Measurements from ENCODE around the gene ANO7.

The ANO7 gene

DNA sequence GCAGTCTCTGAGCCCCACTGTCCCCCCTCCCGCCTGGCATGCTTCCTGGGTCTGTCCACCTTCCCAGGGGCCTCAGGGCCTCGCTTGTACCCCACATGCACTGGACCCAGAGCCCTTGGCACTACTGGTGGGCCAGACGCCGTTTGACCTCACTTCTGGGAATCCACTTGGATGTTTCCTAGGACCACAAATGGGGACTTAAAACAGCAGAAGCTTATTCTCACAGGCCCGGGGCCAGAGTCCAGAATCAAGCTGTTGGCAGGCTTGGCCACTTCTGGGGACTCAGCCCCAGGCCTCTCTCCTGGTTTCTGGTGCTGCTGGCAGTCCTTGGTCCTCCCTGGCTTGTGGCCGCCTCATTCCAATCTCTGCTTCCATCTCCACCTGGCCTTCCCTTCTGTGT is 19.6 kb downstream of the ANO7 start:
- no peak for DNase-seq (ENCODE audit: low read depth)

DNA sequence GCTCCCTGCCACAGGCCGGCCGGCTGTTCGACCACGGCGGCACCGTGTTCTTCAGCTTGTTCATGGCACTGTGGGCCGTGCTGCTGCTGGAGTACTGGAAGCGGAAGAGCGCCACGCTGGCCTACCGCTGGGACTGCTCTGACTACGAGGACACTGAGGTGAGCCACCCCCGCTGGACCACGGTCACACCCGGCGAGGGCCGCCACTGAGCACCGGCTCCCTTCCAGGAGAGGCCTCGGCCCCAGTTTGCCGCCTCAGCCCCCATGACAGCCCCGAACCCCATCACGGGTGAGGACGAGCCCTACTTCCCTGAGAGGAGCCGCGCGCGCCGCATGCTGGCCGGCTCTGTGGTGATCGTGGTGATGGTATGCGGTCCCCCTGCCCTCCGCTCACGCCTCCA is 20.8 kb downstream of the ANO7 start:
- DNase-seq (ENCODE audit: low read depth) = no peak

DNA sequence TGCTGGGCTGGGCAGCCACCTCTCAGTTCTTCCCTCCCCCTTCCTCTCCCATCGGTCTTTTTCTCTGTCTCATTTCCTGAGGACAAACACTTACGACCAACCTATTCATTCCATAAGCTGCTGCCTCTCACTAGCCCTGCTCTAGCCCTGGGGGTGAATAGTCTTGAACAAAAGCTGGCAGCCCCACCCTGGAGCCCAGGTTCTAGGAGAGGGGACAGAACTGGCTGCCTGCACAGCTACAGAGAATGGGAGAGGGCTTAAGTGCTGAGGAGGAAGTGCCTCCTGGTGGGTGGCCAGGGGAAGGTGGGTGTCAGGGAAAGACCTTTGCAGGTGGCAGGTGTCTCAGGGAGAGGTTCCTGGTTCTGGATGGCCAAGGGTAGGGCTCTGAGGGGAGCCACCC is 22.8 kb downstream of the ANO7 start:
- no peak for DNase-seq (ENCODE audit: low read depth)

DNA sequence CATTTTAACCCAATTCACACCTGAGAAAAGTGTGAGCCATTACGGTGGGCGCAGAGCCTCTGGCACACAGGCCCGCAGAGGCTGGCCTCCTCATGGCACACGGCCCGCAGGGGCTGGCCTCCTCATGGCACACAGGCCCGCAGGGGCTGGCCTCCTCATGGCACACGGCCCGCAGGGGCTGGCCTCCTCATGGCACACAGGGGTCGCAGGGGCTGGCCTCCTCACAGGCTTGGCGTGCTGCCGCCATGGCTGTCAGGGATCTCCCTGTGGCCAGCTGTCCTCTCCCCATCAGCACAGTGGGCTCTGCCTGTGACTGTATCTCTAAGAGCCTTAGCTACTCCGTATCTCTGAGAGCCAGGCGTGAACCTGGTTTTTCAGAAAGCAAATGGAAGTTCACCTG is 24.6 kb downstream of the ANO7 start:
- DNase-seq (ENCODE audit: low read depth) = no peak

DNA sequence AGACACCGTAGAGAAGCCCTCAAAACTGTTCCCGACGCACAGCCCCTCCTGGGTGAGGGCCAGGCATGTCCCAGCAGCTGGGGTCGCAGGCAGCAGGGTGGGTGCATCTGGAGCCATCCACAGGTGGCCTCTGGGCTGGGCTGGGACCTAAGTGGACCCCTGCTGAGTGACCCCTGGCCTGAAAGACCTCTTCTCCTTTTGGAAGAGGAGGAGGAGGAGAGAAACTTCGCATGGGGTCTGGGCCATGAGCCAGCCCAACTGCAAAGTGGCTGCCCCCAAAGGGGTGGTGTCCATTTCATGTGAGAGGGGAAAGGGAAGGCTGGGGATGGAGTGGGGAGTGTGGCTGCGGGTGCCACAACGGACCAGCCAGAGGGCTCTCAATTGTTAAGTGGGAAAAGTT is 25.1 kb downstream of the ANO7 start:
- no peak for DNase-seq (ENCODE audit: low read depth)

DNA sequence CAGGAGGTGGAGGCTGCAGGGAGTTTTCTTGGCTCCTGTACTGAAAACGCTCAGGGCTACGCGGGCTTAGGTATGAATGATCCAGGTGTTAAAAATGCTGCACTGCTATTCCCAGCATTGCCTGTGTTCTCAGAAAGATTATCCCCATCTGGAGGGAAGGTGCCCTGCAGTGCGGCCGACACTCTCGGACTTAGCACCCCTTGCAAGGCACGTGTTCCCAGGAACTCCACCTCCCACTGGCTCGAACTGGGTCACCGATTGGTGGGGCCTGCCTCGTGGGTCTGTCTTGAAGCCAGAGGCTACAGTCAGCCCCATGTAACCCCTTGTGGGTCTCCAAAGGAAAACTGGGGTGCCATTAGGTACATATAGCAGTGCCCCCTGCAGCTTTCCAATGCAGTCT is 25.7 kb downstream of the ANO7 start:
- DNase-seq (ENCODE audit: low read depth) = no peak

DNA sequence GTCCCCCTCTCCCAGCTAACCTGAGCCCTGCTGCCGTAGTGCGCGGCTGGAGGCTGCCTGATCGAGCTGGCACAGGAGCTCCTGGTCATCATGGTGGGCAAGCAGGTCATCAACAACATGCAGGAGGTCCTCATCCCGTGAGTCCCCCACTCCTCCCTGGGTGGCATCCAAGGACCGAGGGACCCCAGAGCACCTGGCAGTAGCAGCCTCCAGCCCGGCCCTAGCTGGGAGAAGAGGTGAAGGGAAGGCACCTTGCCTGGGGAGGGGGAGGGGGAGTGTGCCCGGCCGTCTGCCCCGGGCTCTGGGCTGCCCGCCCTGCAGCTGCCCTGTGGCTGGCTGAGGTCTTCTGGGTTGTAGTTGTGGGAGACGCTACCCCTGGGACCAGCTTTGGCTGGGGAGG is 26.3 kb downstream of the ANO7 start:
- DNase-seq (ENCODE audit: low read depth) = no peak

DNA sequence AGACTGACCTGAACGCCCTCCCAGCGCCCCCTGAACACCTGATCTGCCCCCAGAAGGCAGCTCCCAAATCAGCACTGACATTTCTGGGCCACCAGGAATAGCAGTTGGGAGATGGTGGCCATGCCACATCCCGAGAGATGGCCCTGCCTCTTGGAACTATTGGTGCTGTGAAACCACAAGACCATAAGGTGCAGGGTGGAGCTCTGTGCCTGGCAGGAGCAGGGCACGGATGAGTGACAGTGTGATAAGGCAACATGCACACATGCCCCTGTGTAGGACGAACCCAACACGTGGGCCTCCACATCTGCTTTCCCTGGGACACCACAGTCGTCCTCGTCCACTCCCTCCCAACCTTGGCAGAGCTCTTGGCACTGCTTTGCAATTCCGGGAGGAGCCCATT is 26.9 kb downstream of the ANO7 start:
- no peak for DNase-seq (ENCODE audit: low read depth)

DNA sequence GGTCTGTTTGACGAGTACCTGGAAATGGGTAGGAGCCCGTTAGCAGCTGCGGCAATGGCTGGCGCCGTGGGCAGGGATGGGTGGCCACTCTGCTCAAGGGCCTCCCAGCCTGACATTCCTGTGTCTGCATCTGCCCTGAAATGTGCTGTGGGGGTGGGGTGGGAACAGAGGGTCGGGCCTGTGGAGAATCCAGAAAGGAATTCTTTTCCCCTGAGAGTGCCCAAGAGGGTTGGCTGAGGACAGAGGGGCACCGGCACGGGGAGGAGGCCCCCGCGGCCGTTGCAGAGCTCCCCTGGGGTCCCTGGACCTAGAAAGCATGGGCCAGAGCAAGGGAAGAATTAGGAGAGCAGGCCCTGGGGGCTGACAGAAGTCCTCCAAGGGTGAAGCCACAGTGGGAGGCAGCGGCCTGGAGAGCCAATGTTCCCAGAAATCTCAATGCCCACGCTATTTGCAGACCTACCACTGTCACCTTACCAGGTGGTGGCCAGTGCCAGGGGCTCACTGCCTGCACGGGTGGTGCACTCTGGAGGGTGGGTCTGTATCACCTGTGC is 27.8 kb downstream of the ANO7 start:
- no peak for DNase-seq (ENCODE audit: low read depth)

DNA sequence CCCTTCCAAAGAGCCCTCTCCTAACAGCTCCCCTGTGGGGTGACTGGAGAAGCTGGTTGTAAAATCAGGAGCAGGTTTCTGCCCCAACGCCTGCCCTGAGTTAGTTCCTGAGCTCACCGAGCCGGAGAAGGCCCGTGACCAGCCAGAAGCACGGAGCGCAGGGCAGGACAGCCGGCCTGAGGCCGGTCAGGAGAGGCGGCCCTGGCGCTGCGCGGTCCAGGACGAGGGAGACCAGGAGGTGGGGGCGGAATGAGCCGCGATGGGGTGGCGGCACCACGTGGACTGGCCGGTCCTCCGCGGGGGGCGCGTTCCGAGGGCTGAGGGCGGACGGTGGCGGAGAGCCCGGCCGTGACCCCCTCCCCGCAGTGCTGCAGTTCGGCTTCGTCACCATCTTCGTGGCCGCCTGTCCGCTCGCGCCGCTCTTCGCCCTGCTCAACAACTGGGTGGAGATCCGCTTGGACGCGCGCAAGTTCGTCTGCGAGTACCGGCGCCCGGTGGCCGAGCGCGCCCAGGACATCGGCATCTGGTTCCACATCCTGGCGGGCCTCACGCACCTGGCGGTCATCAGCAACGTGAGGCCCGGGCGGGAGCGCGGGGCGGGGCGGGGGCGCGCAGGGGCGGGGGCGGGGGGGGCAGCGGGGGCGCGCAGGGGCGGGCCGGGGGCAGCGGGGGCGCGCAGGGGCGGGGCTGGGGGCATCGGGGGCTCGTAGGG is 29.0 kb downstream of the ANO7 start:
- no peak for DNase-seq (ENCODE audit: low read depth)

DNA sequence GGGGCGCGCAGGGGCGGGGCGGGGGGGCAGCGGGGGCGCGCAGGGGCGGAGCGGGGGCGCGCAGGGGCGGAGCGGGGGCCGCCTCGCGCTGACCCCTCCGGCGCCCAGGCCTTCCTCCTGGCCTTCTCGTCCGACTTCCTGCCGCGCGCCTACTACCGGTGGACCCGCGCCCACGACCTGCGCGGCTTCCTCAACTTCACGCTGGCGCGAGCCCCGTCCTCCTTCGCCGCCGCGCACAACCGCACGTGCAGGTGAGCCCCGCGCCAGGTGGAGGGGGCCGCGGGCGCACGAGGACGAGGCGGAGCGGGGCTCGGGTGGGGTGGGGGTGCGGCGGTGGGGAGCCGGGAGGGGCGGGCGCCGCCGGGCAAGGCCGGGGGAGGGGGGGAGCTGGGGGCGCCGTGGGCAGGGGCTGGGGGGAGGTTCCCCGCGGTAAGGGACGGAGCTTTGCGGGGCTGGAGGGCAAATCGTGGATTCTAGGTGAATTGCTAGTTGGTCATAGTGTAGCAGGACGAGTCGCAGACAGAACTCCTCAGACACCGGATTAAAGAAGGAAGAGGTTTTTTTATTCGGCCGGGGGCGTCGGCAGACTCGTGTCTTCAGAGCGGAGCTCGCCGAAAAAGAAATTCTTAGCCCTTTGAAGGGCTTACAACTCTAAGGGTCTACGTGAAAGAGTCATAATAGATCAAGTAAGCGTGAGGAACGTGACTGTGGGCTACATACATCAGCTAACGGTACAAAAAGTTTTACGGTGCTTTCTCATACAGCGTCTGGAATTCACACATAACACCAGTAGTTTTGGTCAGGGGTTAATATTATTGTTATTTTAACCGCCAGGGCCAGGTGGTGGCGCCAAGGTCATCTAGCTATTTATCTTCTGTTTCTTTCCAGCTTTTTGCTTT is 29.9 kb downstream of the ANO7 start:
- DNase-seq (ENCODE audit: low read depth) = no peak

DNA sequence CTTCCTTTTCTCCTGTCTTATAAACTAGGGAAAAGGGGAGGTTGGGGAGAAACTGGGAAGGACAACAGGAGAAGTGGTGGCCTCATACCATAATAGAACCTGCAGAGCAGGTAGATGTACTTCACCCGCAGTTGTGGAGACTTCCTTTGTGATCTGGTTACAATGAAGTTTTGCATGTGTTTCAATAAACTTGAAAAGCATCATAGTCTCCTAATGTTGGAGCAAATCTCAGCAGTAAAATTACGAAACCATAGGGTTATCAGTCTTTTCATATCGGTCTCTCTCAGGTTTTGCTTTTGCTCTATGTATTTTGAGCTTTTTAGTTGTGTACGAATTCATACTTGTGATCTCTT is 30.5 kb downstream of the ANO7 start:
- DNase-seq (ENCODE audit: low read depth) = no peak

DNA sequence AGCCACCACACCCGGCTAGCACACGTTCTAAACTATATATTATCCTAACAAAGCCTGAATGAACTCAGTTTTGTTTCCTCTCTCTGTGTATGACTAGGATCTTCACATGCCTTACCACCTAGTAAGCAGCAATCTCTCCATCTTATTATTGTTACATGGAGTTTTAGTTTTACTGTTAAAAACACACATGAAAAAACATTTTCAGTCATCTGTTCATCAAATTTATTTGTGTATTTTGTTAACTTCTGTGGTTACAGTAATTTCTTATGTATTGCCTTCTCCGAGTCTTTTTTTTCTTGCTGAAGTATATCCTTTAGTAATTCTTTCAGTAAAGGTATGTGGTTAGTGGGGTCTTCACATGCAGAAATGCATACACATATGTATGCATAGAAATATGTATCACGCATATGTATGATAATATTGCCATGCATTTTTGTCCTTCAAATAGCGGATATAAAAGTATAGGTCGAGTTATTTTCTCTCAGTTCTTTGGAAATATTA is 31.4 kb downstream of the ANO7 start:
- no peak for DNase-seq (ENCODE audit: low read depth)

DNA sequence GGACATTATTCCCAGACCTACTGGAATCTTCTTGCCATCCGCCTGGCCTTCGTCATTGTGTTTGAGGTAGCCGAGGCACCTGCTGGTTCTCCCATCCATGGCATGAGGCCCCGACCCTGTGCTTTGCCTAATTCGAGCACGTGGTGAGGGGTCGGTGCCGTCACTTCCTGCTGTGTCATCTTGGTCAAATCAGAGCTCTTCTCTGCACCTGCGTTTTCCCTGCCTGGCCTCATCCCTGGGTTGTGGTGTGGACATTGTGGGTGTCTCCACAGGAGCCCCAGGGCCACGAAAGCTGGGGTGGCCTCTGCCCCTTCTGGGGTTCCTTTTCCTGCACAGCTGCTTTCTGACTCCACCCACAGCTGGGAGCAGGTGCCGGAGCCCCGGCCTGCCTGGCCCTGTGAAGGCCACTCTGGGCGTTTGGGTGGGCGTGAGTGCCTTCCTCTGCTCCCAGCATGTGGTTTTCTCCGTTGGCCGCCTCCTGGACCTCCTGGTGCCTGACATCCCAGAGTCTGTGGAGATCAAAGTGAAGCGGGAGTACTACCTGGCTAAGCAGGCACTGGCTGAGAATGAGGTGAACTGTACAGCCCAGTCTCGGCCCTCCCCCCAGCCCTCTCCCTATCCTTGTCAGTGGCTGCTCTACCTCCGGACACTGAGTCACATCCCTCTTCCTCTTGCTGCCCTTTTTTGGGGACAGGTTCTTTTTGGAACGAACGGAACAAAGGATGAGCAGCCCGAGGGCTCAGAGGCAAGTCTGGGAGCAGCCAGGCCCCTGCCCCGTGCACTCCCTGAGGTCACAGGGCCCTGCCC is 34.9 kb downstream of the ANO7 start:
- no peak for DNase-seq (ENCODE audit: low read depth)

DNA sequence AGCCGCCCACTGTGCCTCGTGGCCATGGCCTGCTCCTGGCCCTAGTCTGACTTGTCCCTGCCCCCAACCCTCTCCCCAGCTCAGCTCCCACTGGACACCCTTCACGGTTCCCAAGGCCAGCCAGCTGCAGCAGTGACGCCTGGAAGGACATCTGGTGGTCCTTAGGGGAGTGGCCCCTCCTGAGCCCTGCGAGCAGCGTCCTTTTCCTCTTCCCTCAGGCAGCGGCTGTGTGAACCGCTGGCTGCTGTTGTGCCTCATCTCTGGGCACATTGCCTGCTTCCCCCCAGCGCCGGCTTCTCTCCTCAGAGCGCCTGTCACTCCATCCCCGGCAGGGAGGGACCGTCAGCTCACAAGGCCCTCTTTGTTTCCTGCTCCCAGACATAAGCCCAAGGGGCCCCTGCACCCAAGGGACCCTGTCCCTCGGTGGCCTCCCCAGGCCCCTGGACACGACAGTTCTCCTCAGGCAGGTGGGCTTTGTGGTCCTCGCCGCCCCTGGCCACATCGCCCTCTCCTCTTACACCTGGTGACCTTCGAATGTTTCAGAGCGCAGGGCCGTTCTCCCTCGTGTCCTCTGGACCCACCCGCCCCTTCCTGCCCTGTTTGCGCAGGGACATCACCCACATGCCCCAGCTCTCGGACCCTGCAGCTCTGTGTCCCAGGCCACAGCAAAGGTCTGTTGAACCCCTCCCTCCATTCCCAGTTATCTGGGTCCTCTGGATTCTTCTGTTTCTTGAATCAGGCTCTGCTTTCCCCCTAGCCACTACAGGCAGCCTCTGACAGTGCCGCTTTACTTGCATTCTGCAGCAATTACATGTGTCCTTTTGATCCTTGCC is 35.8 kb downstream of the ANO7 start:
- DNase-seq (ENCODE audit: low read depth) = no peak

DNA sequence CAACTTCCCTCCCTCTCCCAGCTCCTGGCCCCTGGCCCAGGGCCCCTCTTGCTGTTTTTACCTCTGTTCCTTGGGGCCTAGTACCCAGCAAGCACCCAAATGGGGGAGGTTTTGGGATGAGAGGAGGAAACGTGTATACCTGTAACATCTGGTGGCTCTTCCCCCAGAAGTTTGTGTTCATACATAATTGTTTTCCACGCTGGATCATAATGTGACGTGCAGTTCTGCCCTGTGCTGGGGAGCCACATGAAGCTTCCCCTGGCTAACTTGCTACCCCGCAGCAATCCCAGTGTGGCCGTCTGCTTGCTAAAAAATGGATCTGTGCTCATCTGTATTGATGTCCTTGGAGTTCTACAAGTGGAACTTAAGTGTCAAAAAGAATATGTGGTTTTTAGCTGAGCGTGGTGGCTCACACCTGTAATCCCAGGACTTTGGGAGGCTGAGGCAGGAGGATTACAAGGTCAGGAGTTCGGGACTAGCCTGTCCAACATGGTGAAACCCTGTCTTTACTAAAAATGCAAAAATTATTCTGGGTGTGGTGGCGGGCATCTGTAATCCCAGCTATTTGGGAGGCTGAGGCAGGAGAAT is 36.5 kb downstream of the ANO7 start:
- no peak for DNase-seq (ENCODE audit: low read depth)

DNA sequence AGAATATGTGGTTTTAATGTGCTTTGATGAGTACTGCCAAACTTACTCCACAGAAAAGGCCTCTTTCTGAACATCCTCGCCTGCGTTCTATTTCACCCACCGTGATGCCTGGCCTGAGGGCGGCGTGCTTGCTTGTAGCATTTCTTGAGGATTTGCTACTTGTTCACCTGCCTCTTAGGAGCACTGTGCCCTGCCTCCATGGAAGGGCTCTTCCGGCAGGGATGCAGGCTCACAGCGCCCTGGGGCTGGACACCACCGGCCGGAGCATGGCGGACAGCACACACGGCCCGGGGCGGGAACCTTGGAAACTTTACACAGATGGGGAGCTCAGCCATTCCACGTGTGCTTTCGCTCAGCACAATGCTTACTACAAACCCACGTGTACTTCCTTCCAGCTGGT is 37.1 kb downstream of the ANO7 start:
- no peak for DNase-seq (ENCODE audit: low read depth)

DNA sequence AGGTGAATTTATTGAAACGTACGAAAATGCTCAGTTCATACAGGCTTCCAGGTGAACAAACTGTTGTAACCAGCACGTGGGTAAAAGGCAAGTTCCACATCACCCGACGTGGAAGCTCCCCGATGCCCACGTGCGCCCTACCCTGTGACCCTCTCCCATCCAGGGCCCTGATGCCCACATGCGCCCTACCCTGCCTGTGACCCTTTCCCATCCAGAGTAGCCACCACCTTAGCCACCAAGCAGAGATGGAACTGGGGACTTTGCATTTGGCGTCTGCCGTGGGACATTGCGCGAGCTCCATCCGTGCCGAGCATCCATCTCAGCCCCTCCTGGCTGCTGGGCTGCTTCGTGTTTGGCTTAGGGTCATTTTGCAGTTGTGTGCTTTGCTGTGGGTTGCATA is 37.5 kb downstream of the ANO7 start:
- no peak for DNase-seq (ENCODE audit: low read depth)

DNA sequence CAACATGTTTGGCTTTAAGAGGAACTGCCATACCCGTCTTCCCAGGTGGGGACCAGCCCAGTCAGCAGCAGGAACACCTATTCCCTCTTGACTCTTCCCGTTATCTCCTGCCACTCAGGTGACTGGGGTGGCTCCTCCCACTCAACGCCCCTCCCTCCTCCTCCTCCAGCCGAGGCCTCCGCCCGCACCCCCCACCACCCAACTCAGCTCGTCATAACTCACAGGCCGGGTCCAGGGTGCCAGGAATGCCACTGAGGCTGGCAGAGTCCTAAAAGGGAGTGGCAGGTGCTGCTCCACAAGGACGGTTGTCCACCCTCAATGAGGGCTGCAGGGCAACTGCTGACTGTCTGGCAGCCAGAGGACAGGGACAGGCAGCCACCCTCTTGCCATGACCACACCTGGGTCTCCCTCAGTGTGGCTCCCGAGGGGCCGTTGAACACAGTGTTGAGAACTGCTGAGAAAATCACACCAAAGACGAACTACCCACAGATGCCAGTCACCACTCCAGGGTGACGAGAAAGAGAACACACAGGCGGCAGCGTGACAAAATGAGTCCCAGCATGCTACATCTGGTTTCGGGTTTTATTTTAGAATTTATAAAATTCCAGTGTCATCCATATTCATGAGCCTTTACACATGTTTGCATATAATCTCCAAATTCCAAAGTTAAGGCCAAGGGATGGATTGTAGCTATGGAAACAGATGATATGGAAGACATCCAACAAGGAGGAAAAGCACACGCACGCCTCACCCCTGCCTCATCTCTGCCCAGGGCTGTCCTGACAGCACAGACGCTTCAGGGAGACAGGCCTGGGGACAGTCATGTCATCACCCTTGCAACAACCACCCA is 38.5 kb downstream of the ANO7 start:
- DNase-seq (ENCODE audit: low read depth) = no peak

DNA sequence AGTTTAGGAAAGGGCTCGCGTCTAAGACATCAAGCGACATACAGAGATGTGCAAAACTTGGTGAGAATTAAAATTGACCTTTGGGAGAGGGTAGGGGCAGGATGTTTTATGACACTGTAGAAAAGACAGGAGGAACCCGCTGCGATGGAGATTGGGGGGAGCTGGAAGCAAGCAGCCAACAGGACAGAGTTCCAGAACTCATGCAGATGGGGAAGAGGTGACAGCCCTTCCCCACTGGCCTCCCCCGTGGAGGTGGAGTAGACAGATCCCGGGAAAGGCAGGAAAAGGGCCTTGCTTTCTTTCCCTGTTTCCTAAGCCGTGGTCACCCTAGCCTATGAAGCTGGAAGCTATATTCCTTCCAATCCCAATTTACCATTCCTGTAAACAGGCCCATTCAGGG is 39.1 kb downstream of the ANO7 start:
- no peak for DNase-seq (ENCODE audit: low read depth)
